Umbilical cord (tissue), 2 donors: Measurements from ENCODE around the gene LNX1. TPM values are rescaled to one million over a fixed set of nuclear protein-coding genes. Genes with fewer than 3 reads are reported as not detected.
A peak's percentile ranks its signal among the peaks of the same experiment; 100 is the strongest.

Source experiments
- DNase-seq: peaks from one replicate; pipeline ENCODE4 v3.0.0-alpha.2; 2015; ENCODE audit warnings: low spot score
- total RNA-seq: library from RNA; depleted of rRNA; stranded (reverse); fragments of >200 nt; gene quantifications from one replicate; pipeline ENCODE4 v1.2.3, GENCODE V29; 2014; ENCODE audit warnings: low replicate concordance; ENCODE audit not compliant: insufficient read depth

Gene LNX1
- total RNA-seq, 1 donor from 2014 or later = 30.8 TPM

DNA sequence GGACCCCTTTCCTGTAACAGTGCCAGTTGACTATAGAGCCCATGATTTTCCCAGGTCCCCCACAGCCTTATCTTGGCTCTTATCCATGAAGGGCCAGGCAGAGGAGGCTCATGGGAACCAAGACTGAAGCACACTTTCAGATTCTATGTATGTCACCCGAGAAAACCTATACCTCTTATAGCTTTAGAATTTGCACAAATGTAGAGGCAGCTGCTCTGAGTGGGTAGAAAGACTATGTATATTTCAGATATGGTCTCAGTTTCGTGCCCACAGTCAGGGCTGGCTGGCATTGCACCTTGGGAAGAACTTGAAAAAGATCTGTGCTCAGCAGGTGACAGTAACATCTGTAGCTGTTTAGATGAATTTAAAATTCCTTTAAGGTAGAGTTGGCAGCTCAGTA, 8.3 kb upstream of the LNX1 start:
- no peak for DNase-seq

GRCh38 chr4:53598901-53599300, 7.6 kb upstream of the LNX1 start:
- peak; percentile 38 for DNase-seq

DNA sequence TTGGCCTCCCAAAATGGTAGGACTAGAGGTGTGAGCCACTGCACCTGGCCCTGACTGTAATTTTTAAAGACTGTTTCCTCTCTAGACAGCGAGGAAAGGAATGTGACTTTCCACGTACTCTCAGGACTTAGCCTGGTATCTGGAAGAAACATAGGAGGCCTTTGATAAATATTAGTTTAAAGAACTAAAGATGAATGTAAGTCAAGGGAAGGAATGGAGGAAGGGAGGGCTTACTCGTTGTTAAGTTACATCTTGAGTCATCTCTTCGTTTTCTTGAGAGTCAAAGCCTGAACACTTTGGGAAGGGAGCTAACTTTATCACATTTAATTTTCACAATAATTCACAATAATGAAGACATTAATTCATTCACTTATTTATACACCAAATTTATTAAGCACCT, 7.2 kb upstream of the LNX1 start:
- no peak for DNase-seq

DNA sequence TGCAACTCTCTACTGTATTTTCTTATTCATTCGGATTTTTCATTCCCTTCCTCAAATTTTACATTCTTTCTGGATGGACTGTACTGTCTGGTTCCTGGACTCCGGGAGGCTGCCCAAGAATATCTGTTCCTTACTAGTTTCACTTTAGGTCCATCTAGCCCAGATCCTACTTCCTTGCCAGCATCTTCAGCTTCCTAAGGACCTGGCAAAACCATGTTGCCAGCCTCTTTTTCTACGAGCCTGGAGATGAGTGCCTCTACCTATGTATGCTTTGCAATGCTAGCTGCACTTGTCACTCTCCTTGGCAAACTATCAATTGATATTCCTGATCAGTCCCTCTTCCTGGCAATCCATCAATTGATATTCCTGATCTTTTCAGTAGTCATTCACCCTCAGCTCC, 5.6 kb upstream of the LNX1 start:
- no peak for DNase-seq

GRCh38 chr4:53595834-53596233, 4.5 kb upstream of the LNX1 start:
- no peak for DNase-seq

- DNase-seq = no peak
Measured at GRCh38 chr4:53595204-53595603, 3.9 kb upstream of the LNX1 start.

DNA sequence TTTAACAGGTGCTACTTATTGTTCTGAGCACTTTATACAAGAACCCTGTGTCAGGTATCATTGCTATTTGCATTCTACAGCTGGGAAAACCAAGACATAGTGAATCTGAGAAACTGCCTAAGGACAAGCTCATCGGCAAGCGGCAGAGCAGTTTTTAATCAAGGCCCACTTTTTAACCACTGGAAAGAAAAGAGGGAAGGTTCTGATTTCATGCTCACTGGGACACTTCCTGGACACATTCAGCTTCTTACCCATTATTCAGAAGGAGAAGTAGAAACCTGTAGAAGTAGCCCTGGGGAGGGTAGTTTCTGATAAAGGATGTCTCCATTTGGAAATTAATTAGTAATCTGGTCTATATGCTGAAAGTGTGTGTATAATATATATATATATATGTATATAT, 2.5 kb upstream of the LNX1 start:
- no peak for DNase-seq

DNA sequence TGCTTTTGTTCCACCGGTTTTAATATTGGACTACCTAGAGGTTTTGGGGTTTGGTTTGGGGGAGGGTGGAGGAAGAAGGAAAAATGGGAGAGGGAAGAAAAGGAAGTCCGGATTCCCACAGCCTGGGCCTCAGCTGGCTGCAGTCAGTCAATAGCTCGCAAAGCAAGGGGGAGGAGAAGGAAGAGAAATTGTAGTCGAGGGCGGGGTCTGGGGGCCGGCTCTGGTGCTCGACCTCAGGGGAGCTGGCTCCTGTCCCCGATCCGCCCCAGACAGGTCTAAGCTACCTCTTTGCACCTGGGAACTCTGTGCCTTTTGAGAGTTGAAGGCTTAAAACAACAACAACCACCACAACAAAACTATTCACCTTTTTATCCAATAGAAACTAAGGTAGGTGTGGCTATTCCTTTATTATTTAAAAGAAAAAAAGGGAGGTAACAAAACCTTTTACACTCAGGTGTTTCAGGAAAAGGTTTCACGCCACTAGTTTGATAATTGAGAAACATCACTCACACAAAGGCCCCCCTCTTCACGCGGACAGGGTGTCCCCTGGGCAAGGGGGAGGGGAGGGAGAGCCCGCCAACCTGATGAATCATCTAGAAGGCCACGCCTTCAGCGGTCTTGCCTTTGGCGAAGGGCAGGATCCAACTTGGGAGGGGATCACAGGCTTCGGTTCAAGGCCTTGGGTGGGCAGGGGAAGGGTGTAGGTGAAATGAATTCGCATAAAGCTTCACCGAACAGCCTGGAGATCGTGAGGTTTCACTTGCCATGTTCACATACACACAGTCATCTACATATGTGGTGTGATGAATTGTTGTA, 1.6 kb upstream of the LNX1 start:
- peak; percentile 79 for DNase-seq

GRCh38 chr4:53592122-53592521, 836 bp upstream of the LNX1 start:
- DNase-seq = peak; percentile 20

- DNase-seq = no peak
Measured at GRCh38 chr4:53590187-53590586, 1.1 kb downstream of the LNX1 start.

GRCh38 chr4:53589511-53589910, 1.8 kb downstream of the LNX1 start:
- no peak for DNase-seq

DNA sequence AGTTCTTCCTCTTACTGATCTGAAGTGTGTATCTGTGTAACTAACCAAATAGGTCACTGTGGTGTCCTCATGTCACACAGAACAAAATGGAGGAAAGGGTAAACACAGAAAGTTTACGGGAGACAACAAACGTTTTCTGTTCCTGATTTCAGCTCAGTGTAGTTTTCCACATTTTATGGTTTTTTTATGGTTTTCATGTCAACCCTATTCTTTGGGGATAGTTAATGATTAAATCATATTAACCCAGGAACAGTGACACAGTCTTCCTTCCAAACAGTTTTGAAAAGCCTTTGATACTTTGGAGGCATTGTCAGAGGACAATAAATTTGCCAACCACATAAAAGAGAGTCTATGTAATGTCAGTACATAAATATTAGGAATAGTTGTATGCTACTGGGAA, 4.2 kb downstream of the LNX1 start:
- DNase-seq = no peak

- DNase-seq = peak; percentile 79
Measured at GRCh38 chr4:53586121-53586816, 5.0 kb downstream of the LNX1 start.

DNA sequence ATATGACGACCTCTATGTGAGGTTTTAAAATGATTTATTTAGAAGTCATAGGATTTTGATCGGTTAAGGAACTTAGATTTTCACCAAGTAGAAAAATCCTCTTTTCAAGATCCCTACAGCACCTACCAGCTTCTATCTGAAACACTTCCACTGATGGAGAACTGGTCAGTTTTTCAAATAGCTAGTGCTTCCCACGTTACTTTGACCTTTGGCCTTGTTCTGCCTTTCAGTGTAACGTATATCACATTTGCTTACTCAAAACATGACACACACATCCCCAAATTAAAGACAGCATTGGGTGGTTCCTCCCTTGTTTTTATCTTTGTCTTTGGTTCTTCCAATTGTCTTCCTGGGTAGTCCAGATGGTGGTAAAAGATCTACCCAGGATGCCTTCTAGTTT, 6.6 kb downstream of the LNX1 start:
- DNase-seq = no peak

DNA sequence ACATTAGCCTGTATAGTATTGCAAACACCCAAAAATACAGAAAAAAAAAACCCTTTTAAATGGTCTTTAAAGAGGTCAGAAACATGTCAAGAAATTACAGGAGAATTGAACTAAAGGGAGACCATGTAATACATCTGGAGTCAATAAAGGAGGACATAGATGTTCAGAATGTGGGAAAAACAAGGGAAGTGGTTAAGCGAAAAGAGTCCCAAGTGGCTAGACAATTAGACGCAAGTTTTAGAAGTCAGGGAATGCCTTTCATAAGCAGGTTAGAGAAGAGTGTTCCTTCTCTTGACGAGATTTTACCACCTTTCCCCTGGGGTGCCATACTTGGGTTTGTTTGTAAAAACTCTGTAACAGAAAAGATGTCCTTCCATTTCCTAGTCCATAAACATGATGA, 7.8 kb downstream of the LNX1 start:
- DNase-seq = no peak

DNA sequence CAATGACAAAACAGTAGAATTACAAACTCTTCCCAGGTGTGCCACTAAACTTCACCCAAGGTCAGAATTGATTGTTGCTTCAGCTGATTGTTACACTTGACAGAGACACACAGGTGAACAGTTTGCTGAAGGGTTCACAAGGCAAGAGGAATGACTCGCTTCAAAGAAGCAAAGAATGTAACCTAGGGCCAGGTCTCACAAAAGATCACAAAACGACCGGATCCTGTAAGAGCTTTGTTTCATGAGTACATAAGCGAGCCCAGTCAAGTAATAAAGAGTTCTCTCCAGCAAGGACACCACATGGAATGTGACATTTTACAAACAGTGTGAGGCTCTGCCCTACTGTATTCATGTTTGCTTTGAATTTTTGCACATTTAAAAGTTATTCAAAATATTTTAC, 9.1 kb downstream of the LNX1 start:
- no peak for DNase-seq

DNA sequence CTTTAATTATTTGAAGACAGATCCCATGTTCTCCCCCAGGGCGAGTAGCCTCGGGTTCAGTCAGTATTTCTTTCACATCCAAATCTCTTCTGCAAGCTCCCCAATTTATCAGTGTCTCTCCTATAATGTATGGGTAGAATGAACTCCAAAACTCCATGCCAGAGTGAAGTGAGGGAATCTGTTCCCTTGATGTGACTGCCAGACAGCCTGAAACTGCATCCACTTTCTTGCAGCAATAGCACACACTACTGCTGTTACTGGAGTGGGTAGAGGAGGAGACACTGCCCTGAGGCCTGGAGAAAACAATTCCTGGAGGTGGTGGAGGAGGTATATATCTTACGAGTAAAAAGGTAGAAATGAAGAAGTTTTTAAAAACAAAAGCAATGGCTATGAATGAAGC, 11.0 kb downstream of the LNX1 start:
- no peak for DNase-seq

- no peak for DNase-seq
Measured at GRCh38 chr4:53579826-53580225, 11.5 kb downstream of the LNX1 start.

GRCh38 chr4:53576676-53577372, 14.5 kb downstream of the LNX1 start:
- DNase-seq = no peak

DNA sequence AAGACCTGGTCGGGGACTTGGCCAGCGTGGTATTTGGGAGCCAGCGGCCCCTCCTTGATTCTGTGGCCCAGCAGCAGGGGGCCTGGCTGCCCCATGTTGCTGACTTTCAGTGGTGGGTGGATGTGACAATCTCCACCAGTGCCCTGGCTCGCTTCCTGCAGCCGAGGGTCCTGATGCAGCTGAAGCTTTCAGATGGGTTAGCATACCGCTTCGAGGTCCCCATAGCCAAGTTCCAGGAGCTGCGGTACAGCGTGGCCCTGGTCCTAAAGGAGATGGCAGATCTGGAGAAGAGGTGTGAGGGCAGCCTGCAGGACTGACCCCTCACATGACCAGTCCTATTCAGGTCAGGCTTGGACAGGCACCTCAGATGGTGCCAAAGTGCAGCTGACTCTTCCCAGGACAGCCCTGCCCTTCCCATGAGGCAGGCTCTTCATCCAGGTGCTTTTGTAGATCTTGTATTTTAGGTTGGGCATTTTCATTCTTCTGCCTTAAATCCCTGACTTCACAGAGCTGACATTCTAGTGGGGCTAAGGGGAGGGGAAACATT, 15.1 kb downstream of the LNX1 start:
- DNase-seq = no peak

- DNase-seq = no peak
Measured at GRCh38 chr4:53575552-53575951, 15.7 kb downstream of the LNX1 start.

- DNase-seq = no peak
Measured at GRCh38 chr4:53574528-53574927, 16.8 kb downstream of the LNX1 start.
